Activated T-cell treated with anti-CD3 and anti-CD28 coated beads for 1 hour (primary cell): Measurements from ENCODE around the gene PKNOX1.
"Not testable (repeated sequence)": the region's sequence is repeated elsewhere in the genome, so short reads cannot be mapped to it uniquely, and the experiment has no call there.

Source experiments
- DNase-seq: peaks from one replicate; pipeline ENCODE4 v3.0.0-alpha.2; 2020; ENCODE audit warnings: low read depth

The PKNOX1 gene

DNA sequence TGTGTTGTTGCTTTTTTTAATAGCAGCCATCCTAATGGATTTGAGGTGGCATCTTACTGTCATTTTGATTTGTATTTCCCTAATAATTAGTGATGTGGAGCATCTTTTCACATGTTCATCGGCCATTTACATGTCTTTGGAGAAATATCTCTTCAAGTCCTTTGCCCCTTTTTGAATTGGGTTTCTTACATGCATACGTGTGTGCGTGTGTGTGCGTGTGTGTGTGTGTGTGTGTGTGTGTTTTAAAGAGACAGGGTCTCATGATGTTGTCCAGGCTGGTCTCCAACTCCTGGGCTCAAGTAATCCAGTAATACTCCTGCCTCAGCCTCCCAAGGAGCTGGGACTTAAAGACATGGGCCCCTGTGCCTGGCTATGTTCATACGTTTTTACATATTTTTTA, 9.5 kb downstream of the PKNOX1 start:
- DNase-seq = no peak

DNA sequence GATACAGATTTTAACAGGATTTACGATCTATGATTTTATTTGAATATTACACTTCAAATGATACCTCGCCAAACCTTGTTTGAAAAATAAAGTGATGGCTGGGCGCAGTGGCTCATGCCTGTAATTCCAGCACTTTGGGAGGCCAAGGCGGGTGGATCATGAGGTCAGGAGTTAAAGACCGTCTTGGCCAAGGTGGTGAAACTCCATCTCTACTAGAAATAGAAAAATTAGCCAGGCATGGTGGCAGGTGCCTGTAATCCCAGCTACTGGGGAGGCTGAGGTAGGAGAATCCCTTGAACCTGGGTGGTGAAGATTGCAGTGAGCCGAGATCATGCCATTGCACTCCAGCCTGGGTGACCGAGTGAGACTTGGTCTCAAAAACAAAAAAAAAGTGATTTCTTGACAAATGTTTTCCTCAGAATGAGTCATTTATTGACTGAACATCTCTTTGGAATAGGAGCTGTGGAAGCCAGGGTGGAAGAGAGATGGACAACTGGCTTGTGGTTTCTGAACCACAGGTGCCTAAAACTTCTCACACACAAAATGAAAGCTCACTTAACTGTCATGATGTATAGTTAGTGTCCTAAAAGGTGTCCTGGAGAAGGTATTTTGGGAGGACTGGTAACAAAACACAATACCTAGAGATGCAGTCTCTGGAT, 11.9 kb downstream of the PKNOX1 start:
- DNase-seq = no peak

DNA sequence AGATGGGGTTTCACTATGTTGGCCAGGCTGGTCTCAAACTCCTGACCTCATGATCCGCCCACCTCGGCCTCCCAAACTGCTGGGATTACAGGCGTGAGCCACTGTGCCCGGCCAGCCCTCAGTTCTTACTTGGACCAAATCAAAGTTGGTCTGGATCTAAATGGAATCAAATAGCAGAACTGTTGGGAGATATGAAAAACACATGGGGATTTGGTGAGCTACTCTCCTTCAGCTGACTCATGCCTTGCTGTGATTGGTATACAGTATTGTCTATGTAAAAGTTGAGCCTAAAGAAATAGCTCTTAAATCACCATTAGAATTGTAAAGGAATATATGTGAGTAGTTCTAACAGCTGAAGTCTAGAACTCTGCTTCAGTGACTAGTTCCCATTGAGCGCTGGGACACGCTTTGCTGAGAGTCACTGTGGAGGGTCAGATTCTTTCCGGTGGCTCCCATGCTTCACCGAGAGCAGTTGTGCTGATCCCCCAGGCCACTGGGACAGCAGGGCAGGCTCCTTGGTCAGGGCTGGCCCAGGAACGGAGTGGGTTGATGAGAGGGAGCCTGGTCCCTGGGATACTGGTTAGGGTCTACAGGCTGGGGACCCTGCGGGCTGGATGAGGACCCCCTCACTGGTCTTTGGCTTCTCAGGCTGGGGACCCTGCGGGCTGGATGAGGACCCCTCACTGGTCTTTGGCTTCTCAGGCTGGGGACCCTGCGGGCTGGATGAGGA, 14.0 kb downstream of the PKNOX1 start:
- no peak for DNase-seq

DNA sequence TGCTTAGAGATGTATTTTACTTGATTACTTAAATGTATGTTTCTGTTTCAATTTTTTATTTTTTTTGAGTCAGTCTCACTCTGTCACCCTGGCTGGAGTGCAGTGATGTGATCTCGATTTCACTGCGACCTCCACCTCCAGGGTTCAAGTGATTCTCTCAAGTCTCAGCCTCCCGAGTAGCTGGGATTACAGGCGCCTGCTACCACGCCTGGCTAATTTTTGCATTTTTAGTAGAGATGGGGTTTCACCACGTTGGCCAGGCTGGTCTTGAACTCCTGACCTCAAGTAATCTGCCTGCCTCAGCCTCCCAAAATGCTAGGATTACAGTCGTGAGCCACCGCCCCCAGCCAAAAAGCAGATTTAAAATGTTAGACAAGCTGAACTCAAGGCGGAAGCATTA, 15.0 kb downstream of the PKNOX1 start:
- not testable (repeated sequence) for DNase-seq

DNA sequence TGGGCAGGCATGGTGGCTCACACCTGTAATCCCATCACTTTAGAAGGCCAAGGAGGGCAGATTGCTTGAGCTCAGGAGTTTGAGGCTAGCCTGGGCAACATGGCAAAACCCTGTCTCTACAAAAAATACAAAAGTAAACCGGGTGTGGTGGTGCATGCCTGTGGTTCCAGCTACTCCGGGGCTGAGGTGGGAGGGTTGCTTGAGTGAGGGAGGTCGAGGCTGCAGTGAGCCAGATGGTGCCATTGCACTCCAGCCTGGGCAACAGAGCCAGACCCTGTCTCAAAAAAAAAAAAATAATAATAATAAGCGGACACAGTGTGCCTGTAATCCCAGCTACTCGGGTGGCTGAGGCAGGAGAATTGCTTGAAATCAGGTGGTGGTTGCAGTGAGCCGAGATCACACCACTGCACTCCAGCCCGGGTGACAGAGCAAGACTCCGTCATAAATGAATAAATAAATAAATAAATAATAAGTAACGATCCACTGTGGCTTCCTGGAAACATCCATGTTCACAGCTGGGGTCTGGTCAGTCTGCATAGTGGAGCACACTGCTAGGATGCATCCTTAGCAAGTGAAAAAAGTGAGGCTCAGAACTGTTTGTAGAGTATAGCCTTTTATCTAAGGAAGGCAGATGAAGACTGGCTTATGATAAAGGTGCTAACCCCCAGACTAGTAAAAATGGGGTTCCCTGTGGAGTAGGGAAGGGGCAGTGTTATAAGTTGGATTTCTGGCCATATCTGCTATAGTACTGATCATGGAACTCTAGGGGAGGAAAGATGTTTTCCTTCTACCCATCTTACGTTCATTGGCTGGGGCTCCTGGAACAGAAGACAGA, 15.7 kb downstream of the PKNOX1 start:
- DNase-seq = no peak

DNA sequence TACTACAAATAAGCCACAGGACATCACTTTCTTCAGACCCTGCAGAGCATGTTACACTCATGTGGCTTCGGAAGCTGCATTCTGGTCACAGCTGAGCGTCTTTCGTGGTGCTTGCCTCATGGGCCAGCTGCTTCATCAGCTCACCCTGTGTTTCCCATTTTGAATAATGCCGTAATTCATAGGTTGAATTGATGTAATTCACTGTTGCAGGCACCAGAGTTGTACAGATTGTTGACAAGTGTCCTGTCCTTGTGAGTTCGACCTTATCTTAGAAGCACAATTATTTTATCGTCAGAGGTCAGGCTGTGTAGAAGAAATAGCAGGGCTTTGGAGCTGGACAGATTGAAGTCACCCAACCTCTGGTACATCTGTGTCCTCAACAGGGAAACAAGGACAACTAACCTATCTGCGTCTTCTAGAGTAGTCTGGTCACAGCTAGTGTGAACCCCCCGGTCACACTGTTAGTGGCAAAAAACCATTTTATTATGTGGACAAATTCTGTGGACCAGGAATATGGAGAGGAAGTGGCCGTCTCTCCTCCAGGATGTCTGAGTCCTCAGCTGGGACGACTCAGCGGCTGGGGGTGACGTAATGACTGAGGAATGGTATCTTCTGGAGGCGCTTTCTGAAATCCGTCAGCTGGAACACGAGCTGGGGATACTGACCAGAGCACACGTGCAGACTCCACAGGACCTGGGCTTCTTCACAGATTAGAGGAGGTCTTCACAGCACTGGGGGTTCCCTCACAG, 17.8 kb downstream of the PKNOX1 start:
- no peak for DNase-seq

DNA sequence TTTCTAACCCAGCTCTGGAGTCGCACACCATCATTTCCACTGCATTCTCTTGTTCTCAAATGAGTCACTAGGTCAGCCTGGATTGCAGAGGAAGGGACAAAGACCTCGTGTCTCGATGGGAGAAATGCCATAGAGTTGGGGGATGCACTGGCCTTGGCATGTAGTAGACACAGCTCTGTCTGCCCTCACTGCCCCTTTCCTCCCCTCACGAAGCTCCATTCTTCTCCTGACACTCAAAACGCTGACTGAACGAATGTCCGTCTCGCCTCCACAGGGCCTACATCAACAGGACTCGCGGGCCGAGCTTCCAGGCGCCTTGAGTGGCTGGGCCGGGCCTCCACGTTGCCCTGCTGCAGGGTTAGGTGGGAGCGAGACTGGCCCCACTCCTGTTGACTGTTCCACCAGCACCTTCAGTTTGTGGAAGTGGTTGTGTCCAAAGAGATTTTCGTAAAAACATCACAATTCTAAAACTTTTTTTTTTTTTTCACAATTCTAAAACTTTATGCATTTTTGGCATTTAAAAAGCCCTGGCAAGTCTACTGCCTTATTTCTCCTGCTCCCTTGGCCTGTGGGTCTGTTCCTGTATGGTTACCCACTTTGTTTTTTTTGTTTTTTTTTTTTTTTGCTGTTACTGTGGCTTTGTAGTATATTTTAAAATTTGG, 18.8 kb downstream of the PKNOX1 start:
- no peak for DNase-seq

DNA sequence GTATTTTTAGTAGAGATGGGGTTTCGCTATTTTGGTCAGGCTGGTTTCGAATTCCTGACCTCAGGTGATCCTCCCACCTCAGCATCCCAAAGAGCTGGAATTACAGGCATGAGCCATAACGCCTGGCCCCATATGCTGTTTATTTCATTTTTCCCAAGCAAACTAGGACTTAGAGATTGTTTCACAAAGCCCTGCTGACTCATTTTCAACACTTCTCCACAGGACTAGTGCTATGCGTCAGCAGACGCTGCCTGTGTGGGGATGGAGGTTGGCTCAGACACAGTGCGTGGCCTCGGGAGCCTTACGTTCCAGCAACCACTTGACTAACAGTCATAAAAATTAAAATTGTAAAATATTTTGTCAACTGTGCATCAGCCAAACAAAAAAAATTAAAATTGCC, 22.7 kb downstream of the PKNOX1 start:
- DNase-seq = no peak

DNA sequence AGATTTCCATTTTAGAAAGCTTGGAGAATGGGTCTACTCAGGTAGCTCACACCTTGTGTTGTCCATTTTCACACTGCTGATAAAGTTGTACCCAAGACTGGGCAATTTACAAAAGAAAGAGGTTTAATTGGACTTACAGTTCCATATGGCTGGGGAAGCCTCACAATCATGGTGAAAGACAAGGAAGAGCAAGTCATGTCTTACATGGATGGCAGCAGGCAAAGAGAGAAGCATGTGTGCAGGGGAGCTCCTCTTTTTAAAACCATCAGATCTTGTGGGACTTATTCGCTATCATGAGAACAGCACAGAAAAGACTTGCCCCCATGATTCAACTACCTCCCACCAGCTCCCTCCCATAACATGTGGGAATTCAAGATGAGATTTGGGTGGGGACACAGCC, 23.6 kb downstream of the PKNOX1 start:
- DNase-seq = not testable (repeated sequence)

DNA sequence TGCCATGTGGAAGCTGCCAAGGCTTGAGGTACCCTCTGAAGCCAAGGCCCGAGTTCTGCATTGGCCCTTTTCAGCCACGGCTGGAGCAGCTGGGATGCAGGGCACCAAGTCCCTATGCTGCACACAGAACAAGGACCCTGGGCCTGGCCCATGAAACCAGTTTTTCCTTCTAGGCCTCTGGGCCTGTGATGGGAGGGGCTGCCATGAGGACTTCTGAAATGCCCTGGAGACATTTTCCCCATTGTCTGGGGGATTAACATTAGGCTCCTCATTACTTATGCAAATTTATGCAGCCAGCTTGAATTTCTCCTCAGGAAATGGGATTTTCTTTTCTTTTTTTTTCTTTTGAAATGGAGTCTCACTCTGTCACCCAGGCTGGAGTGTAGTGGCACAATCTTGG, 24.8 kb downstream of the PKNOX1 start:
- not testable (repeated sequence) for DNase-seq

DNA sequence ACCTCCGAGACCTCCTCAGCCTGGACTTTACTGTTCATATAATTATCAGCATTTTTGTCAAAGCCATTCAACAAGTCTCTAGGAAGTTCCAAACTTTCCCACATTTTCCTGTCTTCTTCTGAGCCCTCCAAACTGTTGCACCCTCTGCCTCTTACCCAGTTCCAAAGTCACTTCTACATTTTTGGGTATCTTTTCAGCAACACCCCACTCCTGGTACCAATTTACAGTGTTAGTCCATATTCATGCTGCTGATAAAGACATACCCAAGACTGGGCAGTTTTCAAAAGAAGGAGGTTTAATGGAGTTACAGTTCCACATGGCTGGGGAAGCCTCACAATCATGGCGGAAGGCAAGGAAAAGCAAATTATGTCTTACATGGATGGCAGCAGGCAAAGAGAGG, 25.7 kb downstream of the PKNOX1 start:
- not testable (repeated sequence) for DNase-seq

DNA sequence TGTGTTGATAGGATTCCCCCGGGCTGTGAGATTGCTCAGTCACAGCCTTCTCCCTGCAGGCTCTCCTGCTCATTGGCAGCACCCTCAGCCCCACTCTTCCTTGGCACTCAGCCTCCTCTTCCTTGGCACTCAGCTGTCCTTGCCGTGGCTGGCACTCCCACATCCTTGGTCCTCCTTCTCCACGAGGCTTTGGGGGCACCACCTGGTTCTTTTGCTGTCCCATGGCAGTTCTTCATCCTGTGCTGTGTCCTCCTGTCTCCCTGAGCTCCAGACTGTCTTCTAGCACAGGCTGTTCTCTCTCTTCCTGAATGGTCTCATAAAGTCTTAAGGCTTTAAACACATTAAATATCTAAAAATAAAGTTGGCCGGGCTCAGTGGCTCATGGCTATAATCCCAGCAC, 27.0 kb downstream of the PKNOX1 start:
- DNase-seq = no peak

DNA sequence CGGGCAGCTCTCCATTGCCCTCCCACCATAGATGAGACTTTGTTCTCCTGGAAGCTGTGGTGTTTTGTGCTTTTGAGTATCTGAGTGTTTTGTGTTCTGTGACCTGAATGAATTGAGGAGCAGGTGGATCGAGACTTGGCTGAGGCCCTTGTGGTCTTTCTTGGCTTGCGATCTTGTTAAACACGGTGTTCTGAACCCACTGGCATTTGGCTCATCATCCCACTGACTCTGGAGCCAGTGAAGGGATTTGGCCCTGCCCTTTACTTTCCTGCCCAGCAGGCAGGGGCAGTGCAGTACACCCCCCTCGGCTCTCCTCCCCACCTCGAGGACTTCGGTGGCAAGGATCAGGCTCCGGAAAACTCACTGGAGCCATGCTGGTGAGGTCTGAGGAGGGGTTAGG, 30.6 kb downstream of the PKNOX1 start:
- no peak for DNase-seq

DNA sequence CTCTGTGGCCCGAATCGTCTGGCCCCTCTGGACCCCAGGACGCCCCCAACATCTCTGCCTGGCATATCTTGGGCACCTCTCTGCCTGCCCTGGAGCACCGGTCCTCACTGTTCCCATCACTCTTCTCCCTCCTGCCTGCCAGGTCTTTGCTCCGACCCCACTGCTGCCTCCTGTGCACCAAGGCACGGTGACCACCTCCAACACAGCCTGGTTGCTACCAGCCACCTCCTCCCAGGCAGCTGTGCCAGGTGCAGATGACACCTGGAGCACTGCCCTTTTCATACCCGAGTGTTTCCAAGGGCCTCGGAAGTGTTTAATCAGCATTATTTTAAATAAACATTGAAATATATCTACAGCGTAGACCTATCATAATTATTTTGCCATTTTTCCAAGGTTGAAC, 31.3 kb downstream of the PKNOX1 start:
- no peak for DNase-seq

DNA sequence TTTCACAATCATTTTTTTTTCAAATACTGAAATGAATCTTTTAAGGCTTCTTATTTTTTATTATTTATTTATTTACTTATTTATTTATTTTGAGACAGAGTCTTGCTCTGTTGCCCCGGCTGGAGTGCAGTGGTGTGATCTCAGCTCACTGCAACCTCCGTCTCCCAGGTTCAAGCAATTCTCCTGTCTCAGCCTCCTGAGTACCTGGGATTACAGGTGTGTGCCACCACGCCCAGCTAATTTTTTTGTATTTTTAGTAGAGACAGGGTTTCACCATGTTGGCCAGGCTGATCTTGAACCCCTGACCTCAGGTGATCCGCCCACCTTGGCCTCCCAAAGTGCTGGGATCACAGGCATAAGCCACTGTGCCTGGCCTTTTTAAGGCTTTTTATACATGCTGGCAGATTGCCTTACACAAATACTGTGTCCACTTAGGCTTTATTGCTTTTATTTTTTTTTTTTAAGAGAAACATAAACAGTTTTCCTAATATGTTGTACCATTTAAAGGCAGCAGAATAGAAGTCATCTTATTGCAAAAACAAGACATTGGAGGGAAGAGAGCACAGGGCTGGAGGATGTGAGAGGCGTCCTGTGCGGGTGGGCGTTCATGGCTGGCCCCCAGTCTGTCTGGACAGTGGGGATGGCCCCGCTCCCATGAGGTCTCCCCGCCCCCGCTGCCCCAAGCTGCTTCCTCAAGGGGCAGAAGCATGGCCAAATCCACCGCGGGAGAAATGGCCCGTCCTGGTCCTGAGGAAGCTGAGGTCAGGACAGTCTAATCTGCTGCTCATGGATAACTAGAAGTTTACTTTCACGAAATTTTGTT, 31.9 kb downstream of the PKNOX1 start:
- not testable (repeated sequence) for DNase-seq

DNA sequence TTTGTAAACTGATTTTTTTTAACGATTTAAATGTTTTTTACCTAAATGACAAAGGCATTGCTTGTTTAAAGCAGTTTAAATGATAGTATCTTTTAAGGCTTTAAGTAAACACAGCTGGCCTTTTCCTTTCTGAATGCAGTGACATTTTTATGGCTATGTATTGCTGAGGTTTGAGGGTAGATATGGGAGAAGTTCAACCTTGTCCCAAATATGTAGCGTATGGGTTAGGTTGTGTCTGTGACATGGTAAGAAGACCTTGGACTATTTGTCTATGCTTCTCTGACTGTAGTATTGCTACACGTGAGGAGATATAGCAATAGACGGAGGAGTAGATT, 32.5 kb downstream of the PKNOX1 start:
- no peak for DNase-seq

DNA sequence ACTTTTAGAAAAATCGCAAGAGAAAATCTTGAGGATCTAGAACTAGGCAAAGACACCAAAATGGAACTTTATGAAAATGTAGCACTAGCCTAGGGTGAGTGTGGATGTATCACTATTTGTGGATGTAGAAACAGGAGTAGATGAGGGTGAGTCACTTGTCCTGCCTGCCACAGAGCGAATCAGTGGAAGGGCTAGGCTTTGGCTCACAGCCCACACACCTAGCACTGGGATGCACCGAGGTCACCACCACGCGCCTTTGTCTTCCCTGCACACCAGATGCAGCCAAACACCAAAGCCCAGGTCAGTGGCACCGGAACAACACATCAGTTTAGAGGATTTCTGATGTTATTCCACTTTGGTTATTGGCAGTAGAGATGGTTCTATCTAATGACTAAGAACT, 38.2 kb downstream of the PKNOX1 start:
- DNase-seq = no peak

DNA sequence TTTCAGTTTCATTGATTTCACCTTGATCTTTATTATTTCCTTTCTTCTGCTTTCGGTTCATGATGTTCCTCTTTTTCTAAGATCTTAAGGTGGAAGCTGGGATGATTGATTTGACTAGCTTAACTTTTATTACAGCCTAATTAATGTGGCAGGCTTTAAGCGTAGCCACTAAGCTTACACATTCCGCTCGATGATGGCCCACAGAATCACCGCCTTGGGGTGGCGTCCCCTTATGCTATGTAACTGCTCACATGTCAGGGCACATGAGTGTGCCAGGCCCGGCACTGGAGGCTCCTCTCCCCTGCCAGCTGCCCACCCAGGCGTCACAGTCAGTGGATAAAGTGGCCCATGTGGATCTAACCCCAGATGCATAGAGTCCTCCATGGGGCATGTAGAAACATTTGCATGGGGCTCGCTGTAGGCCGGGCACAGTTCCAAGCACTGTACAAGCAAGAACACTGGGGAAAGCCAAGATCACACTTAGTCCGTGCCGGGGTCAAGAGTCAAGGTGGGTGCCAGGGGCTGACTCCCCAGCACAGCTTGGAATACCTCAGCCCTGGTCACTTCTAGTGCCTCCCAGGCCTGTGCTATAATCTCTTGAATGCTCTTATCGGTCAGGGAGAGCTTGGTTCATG, 41.7 kb downstream of the PKNOX1 start:
- no peak for DNase-seq

DNA sequence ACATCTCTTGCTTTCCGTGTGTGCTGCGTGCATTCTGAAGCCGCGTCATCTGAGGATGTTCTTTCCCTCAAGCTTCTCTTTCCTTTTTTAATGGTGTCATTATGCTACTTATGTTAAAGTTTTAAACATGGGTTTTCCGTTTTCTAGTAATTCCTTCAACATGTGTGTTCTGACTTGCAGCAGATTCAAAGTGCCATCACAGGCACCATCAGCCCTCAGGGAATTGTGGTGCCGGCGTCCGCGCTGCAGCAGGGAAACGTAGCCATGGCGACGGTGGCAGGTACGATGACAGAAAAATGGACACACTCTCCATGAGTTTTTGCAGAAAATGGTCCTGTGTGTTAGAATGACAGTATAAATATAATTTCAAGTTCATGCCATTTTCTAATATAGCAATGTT, 42.4 kb downstream of the PKNOX1 start:
- DNase-seq = no peak

DNA sequence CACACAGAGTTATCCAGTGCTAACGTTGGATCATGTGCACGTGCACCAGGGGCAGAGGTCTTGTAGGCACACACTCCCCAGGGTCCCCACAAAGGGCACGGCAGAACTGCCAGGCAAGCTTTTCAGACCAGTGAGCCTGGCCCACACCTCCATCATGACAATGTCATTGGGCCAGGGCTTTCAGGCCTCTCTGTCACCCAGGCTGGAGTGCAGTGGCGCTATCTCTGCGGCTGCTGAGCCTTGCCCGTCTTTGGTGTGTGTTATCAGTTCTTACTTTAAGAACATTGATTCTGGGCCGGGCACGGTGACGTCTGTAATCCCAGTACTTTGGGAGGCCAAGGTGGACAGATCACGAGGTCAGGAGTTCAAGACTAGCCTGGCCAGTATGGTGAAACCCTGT, 44.2 kb downstream of the PKNOX1 start:
- DNase-seq = no peak

DNA sequence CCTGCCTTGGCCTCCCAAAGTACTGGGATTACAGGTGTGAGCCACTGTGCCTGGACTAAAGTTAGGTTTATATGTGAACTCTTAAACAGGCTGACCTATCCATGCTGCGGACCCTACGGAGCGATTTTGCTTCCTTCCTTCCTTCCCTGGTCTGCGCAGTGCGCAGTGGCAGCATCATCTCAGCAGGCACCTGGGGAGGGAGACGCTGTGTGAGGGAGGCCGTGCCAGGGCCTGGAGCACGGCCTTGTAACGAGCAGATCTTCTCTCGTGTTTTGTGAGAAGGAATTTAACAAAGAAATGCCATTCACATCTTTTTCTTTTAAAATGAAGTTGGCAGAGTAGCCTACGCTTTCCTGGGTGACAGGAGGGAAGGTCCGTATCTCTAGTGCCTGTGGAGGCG, 45.8 kb downstream of the PKNOX1 start:
- no peak for DNase-seq
